Measurements from ENCODE around the gene EN2. TPM values are rescaled to one million over a fixed set of nuclear protein-coding genes. Genes with fewer than 3 reads are reported as not detected.

Gene EN2
- total RNA-seq, 1 experiment from 2014 or later, result 0.07 TPM

- H4K8ac ChIP-seq (replicated peaks; ENCODE audit: insufficient read length, low read depth, low read length), result no peak overlapping the region
- no peak overlapping the region for H3K4ac ChIP-seq (ENCODE audit: low read depth, low read length)
- peaks cover 92% of the 10 kb centered on the region for H3K27me3 ChIP-seq (ENCODE audit: insufficient read depth, low read length)
- H3K9me3 ChIP-seq (ENCODE audit: control insufficient read depth, low read depth, low read length), result no peaks in the 10 kb centered on the region
- peaks cover 9% of the 10 kb centered on the region for H3K23me2 ChIP-seq (ENCODE audit: insufficient read length, low read depth, low read length, poor library complexity, severe bottlenecking)
- Mint-ChIP-seq H3K27ac (no peak overlapping the region), H3K4me1 (peaks cover 2 to 26% of the 10 kb centered on the region in 2 experiments; a peak in 2 of 4 replicates), H3K36me3 (ENCODE audit: insufficient read depth in 1 of 3, low read depth in 3 of 3) (no peaks in the 10 kb centered on the region; a peak in 1 of 7 replicates), H3K27me3 (ENCODE audit: low read depth) (peaks cover 100% of the 10 kb centered on the region), H3K9me3 (peaks cover 0 to 21% of the 10 kb centered on the region in 2 experiments; a peak in 4 of 5 replicates), H3K4me3 (peak overlapping the region in 1 of 2 experiments; percentile 10; a peak in 2 of 5 replicates)
- H3K4me1 ChIP-seq (ENCODE audit: insufficient read depth, low read length), result no peaks in the 10 kb centered on the region
- H3K4me2 ChIP-seq (ENCODE audit: insufficient read depth, insufficient read length, low read length), result no peak overlapping the region
- H2BK5ac ChIP-seq (ENCODE audit: insufficient read length, low read length), result no peak overlapping the region
- H3K56ac ChIP-seq (ENCODE audit: insufficient read length, low read depth, low read length), result no peak overlapping the region
- no CpG with 5 or more reads among the region's 46 CpGs for WGBS (ENCODE audit: extremely low coverage, insufficient read length, low lambda C conversion rate)
- H3K23ac ChIP-seq (ENCODE audit: insufficient read length, low read depth, low read length), result peak overlapping the region; percentile 91
- H4K5ac ChIP-seq (ENCODE audit: insufficient read length, low read depth, low read length), result no peak overlapping the region
- no peak overlapping the region for H2BK120ac ChIP-seq (ENCODE audit: low read depth, low read length, poor library complexity, severe bottlenecking)
- H2BK15ac ChIP-seq (ENCODE audit: low read depth, low read length), result no peak overlapping the region; the same call in 1 of the 2 replicates
- no peaks in the 10 kb centered on the region for H3K79me2 ChIP-seq (ENCODE audit: insufficient read depth, low read length)
- H4K91ac ChIP-seq (ENCODE audit: insufficient read length, low read depth, low read length), result no peak overlapping the region
- no peak overlapping the region for H2BK20ac ChIP-seq (ENCODE audit: low read depth, low read length, poor library complexity, severe bottlenecking)
- no peak overlapping the region for H3K27ac ChIP-seq (ENCODE audit: insufficient read length, low read depth, low read length)
- H3K14ac ChIP-seq (ENCODE audit: insufficient read depth, low read length), result no peak overlapping the region
- H3K18ac ChIP-seq (ENCODE audit: insufficient read length, low read depth, low read length), result no peak overlapping the region
- H2BK12ac ChIP-seq (ENCODE audit: insufficient read length, low read depth, low read length), result no peak overlapping the region
- no peak overlapping the region for H3K9ac ChIP-seq (ENCODE audit: extremely low read depth, insufficient read length, low read length)
- H3K79me1 ChIP-seq (ENCODE audit: insufficient read depth, low read depth, low read length, poor library complexity, severe bottlenecking), result no peaks in the 10 kb centered on the region
- no peak overlapping the region for H2AFZ ChIP-seq (ENCODE audit: low read length)
- no peak for TF ChIP-seq CTCF (conservative IDR thresholded peaks at IDR 0.05)
- DNase-seq, result no peak
- H2AK5ac ChIP-seq (ENCODE audit: insufficient read length, low read length), result no peak overlapping the region
- H3T11ph ChIP-seq (ENCODE audit: low read length), result no peak overlapping the region
- H4K20me1 ChIP-seq (ENCODE audit: control insufficient read depth, insufficient read depth, insufficient read length), result peaks cover 3% of the 10 kb centered on the region
These were observed 6.7 kb upstream of the EN2 start for GRCh38 chr7:155450970-155451801.
